ENCODE measurements around the gene SPHK2. TPM values are rescaled to one million over a fixed set of nuclear protein-coding genes. Genes with fewer than 3 reads are reported as not detected.

The SPHK2 gene
- total RNA-seq, 4 donors from 2014 or later: 7.0 to 10.9 (median 9.7) TPM

DNA sequence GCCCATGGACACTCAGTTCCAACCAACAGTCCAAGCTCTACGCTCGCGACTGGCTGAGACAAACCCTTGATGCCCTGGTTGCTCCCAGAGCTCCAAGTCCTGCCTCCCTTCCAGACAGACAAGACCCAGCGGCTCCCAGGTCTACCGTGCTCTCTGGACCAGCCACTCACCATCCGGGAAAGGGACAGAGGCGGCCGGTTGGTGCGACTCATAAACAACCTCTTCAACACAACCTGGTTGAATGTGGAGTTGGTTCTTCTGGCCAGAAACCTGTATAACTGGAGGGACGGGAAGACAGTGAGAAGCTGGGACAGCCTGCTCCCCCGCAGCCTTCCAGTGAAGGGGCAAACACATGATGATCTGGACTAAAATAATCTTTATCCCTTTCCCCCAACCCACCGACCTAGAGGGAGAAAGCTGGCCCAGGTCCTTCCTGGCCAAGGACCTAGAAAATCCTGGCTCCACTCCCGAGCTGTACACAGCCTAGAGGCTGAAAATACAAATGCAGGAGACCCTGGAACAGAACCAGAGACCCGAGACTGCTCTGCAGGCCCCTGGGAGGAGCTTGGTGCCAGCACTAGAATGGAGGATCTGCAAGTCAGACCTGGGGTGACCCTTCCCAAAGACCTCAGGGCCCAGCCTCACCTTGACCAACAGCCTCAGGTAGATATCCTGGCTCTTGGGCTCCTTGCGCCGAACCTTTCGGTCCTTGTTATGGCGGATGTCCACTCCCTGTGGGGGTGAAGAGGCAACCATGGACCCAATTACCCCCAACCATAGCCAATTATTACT, 2.0 kb upstream of the SPHK2 start:
- Histone ChIP-seq H3K4me1 (peaks cover 32 to 77% (median 37%) of the 10 kb centered on the region in 3 donors), H3K9me3 (no peaks in the 10 kb centered on the region), H3K4me3 (peak overlapping the region; percentile 75 to 96 (median 82)), H3K36me3 (peaks cover 17 to 37% (median 24%) of the 10 kb centered on the region in 3 donors), H3K27ac (peak overlapping the region; percentile 91 to 96 (median 94)), H3K27me3 (no peaks in the 10 kb centered on the region)
- TF ChIP-seq POLR2A (IDR thresholded peaks at IDR 0.05): no peak
- TF ChIP-seq, protein P1, sequence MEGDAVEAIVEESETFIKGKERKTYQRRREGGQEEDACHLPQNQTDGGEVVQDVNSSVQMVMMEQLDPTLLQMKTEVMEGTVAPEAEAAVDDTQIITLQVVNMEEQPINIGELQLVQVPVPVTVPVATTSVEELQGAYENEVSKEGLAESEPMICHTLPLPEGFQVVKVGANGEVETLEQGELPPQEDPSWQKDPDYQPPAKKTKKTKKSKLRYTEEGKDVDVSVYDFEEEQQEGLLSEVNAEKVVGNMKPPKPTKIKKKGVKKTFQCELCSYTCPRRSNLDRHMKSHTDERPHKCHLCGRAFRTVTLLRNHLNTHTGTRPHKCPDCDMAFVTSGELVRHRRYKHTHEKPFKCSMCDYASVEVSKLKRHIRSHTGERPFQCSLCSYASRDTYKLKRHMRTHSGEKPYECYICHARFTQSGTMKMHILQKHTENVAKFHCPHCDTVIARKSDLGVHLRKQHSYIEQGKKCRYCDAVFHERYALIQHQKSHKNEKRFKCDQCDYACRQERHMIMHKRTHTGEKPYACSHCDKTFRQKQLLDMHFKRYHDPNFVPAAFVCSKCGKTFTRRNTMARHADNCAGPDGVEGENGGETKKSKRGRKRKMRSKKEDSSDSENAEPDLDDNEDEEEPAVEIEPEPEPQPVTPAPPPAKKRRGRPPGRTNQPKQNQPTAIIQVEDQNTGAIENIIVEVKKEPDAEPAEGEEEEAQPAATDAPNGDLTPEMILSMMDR (IDR thresholded peaks at IDR 0.05): no peak
- WGBS, 2 donors: 15 to 37% methylated on average over 3 to 5 of the region's 18 CpGs
- intact Hi-C loops (cut with DNase I): no loop called here
- DNase-seq: no peak

DNA sequence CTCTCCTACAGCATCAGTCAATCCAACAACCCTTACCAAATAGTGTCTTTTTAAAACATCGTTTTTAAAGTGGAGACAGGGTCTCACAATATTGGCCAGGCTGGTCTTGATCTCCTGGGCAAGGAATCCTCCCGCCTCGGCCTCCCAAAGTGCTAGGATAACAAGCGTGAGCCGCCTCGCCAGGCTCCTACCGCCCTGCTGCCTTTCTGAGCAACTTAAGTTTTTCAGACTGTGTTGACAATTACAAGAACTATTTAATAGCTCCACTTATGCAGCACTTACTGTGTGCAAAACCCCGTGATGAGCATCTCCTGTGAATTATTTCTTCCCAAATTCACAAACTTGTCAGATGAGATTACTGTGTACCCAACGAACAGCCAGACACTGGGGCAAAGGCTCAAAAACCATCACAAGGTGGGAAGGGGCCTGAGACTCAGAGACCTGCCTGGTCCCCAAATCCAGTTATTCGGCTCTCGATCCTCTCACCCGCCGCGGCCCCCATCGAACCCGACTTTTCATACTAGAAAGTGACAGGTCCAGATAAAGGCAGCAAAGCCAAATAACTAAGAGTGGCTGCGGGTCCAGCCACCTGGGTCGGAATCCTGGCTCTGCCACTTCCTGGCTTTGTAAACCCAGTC, 909 bp upstream of the SPHK2 start:
- Histone ChIP-seq H3K27me3 (no peaks in the 10 kb centered on the region), H3K4me3 (peak overlapping the region; percentile 75 to 96 (median 82)), H3K4me1 (peaks cover 36 to 88% (median 45%) of the 10 kb centered on the region in 3 donors), H3K27ac (peak overlapping the region; percentile 91 to 96 (median 94)), H3K9me3 (no peaks in the 10 kb centered on the region), H3K36me3 (peaks cover 17 to 37% (median 24%) of the 10 kb centered on the region in 3 donors)
- WGBS, 2 donors: 1% methylated on average over 18 of the region's 18 CpGs
- DNase-seq: no peak
- intact Hi-C loops (cut with DNase I): no loop called here
- TF ChIP-seq, protein P1 (IDR thresholded peaks at IDR 0.05): no peak
- no peak for TF ChIP-seq POLR2A (IDR thresholded peaks at IDR 0.05)

DNA sequence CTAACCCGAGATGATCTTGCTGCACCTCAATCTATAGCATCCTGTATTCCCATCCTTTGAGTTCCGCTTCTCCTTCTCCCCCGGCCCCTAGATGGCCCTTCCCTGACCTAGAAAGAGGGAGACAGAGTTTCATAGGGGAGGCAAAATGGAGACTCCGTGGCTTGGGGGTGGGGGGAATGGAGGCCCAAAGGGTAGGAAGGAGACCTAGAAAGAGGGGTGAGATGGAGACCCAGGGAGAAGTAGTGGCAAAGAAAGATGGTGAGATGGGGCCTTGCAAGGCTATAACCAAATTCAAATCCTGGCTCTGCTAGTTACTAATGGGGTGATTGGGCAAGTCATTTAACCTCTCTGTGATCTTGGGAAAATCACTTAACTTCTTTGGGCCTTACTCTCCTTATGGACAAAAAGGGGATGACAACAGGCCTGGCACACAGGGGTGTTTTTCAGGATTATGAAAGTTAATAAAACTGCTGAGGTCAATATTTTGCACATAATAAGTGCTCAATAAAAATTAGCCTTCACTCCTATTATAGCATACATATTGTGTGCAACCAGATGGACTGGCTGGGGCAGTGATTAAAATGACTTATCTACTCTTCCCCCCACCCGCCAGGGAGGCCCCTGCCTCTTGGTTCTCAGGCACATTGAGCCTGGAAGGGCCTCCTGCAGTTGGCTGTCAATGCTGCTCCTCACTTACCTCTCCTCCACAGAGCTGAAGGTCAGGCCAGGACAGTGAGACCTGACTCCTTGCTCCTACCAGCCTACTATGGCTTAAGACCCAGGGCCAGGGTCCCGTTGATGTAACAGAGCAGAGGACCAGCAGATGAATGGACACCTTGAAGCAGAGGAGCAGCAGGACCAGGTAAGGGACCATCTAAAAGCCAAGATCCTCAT, 633 bp downstream of the SPHK2 start:
- WGBS, 2 donors: 10 to 46% methylated on average over 4 to 5 of the region's 6 CpGs
- peaks cover 17 to 34% (median 24%) of the 10 kb centered on the region in 3 donors for H3K36me3 ChIP-seq
- H3K4me3 ChIP-seq: peak overlapping the region; percentile 75 to 96 (median 82)
- no peaks in the 10 kb centered on the region for H3K27me3 ChIP-seq
- no peaks in the 10 kb centered on the region for H3K9me3 ChIP-seq
- DNase-seq: no peak
- peaks cover 49 to 89% (median 54%) of the 10 kb centered on the region in 3 donors for H3K4me1 ChIP-seq
- intact Hi-C loops (cut with DNase I): no loop called here
- TF ChIP-seq, protein P1 (IDR thresholded peaks at IDR 0.05): peak in 1 of 6 experiments; percentile 21
- no peak for TF ChIP-seq POLR2A (IDR thresholded peaks at IDR 0.05)
- peak overlapping the region; percentile 91 to 96 (median 94) for H3K27ac ChIP-seq

DNA sequence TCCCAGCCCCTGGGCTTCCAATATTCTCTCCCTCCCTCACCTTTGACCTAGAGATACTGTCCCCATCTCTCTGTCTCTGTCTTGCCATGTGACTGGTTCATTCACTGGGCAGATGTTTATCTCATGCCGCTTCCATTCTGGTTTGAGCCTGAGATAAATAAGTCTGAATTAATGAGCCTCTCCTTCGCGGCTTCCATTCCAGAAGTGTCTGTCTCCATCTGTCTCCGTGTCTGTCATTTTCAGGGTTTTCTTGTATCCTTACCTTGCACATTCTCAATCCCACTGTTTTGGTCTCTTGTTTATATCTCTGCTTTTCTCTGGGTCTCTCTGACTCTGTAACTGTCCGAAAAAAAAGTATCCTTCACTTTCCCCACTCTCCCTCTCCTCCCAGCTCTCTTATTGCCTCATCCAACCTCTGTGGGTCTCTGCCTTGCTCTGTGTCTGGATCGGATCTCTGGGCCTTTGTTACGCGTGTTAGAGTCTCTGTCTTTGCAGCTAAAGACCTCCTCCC, 4.3 kb downstream of the SPHK2 start:
- H3K27me3 ChIP-seq: no peaks in the 10 kb centered on the region
- 19 to 26% methylated on average over 8 of the region's 8 CpGs for WGBS, 2 donors
- peaks cover 0 to 18% (median 0%) of the 10 kb centered on the region in 3 donors for H3K36me3 ChIP-seq
- peaks cover 25 to 86% (median 40%) of the 10 kb centered on the region in 3 donors for H3K4me1 ChIP-seq
- intact Hi-C loops (cut with DNase I): no loop called here
- no peaks in the 10 kb centered on the region for H3K9me3 ChIP-seq
- TF ChIP-seq POLR2A (IDR thresholded peaks at IDR 0.05): no peak
- TF ChIP-seq, protein P1 (IDR thresholded peaks at IDR 0.05): no peak
- H3K4me3 ChIP-seq: peak overlapping the region; percentile 23 to 71 (median 46)
- no peak for DNase-seq
- H3K27ac ChIP-seq: peak overlapping the region; percentile 75 to 91 (median 88)
